ENCODE measurements around the gene ADD1.

DNA sequence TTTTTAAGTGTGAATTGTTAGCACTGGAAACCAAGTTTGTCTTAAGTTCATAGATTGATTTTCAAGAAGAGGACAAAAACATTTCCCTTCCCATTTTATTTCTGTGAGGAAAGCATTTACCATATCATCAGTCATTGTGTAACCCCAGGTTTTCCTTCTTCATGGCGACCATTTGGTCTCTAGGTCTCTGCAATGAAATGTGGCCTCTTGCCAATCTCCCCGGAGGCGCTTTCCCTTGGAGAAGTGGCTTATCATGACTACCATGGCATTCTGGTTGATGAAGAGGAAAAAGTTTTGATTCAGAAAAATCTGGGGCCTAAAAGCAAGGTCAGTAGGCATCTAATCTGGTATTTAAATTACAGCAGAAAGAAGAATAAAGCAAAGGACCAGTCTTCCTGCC is 54.4 kb downstream of the ADD1 start:
- no peak for TF ChIP-seq SUZ12 (IDR thresholded peaks at IDR 0.05; ENCODE audit: extremely low read depth, insufficient read depth, insufficient read length)
- no peak for TF ChIP-seq ZNF274 (IDR thresholded peaks at IDR 0.05; ENCODE audit: low read depth, low read length)
- no peak for TF ChIP-seq YY1 (IDR thresholded peaks at IDR 0.05; ENCODE audit: insufficient read depth, insufficient read length)

Data from NT2/D1 (cell line).